ENCODE measurements around the gene ITPK1. TPM values are rescaled to one million over a fixed set of nuclear protein-coding genes. Genes with fewer than 3 reads are reported as not detected.

Gene ITPK1
- polyA plus RNA-seq, 4 donors: 26.9 to 36.1 (median 34.2) TPM

- no peak for DNase-seq (ENCODE audit: low read depth in 4 of 4, low spot score in 2 of 4)
Observed at GRCh38 chr14:93014058-93015023, 101.4 kb downstream of the ITPK1 start.

- no peak for DNase-seq (ENCODE audit: low read depth in 4 of 4, low spot score in 2 of 4)
Observed at GRCh38 chr14:93012951-93013719, 102.6 kb downstream of the ITPK1 start.

GRCh38 chr14:93012506-93012905, 103.2 kb downstream of the ITPK1 start:
- DNase-seq (ENCODE audit: low read depth in 4 of 4, low spot score in 2 of 4): no peak

GRCh38 chr14:93011650-93012325, 103.9 kb downstream of the ITPK1 start:
- no peak for DNase-seq (ENCODE audit: low read depth in 4 of 4, low spot score in 2 of 4)

GRCh38 chr14:93011141-93011529, 104.6 kb downstream of the ITPK1 start:
- no peak for DNase-seq (ENCODE audit: low read depth in 4 of 4, low spot score in 2 of 4)

GRCh38 chr14:93010522-93011140, 105.1 kb downstream of the ITPK1 start:
- DNase-seq (ENCODE audit: low read depth in 4 of 4, low spot score in 2 of 4): no peak

- no peak for DNase-seq (ENCODE audit: low read depth in 4 of 4, low spot score in 2 of 4)
Observed at GRCh38 chr14:93010130-93010499, 105.6 kb downstream of the ITPK1 start.

GRCh38 chr14:93009471-93010129, 106.1 kb downstream of the ITPK1 start:
- DNase-seq (ENCODE audit: low read depth in 4 of 4, low spot score in 2 of 4): no peak

- no peak for DNase-seq (ENCODE audit: low read depth in 4 of 4, low spot score in 2 of 4)
Observed at GRCh38 chr14:93008381-93008780, 107.3 kb downstream of the ITPK1 start.

- DNase-seq (ENCODE audit: low read depth in 4 of 4, low spot score in 2 of 4): no peak
Observed at GRCh38 chr14:93007225-93007997, 108.3 kb downstream of the ITPK1 start.

GRCh38 chr14:93006567-93007051, 109.1 kb downstream of the ITPK1 start:
- DNase-seq (ENCODE audit: low read depth in 4 of 4, low spot score in 2 of 4): no peak

GRCh38 chr14:93005838-93006237, 109.9 kb downstream of the ITPK1 start:
- no peak for DNase-seq (ENCODE audit: low read depth in 4 of 4, low spot score in 2 of 4)

GRCh38 chr14:93005135-93005813, 110.5 kb downstream of the ITPK1 start:
- DNase-seq (ENCODE audit: low read depth in 4 of 4, low spot score in 2 of 4): no peak

GRCh38 chr14:93004699-93005082, 111.0 kb downstream of the ITPK1 start:
- DNase-seq (ENCODE audit: low read depth in 4 of 4, low spot score in 2 of 4): no peak

- DNase-seq (ENCODE audit: low read depth in 4 of 4, low spot score in 2 of 4): no peak
Observed at GRCh38 chr14:93003945-93004698, 111.6 kb downstream of the ITPK1 start.

- DNase-seq (ENCODE audit: low read depth in 4 of 4, low spot score in 2 of 4): no peak
Observed at GRCh38 chr14:93002851-93003298, 112.8 kb downstream of the ITPK1 start.

- DNase-seq (ENCODE audit: low read depth in 4 of 4, low spot score in 2 of 4): no peak
Observed at GRCh38 chr14:93002049-93002448, 113.7 kb downstream of the ITPK1 start.

- DNase-seq (ENCODE audit: low read depth in 4 of 4, low spot score in 2 of 4): no peak
Observed at GRCh38 chr14:92998946-92999345, 116.8 kb downstream of the ITPK1 start.

All from left renal cortex interstitium (tissue), 4 donors.